GM19099 (cell line): Measurements from ENCODE around the gene PIP5K1B.
A peak's percentile ranks its signal among the peaks of the same experiment; 100 is the strongest.

Experiments
- POLR2A ChIP-seq: IDR thresholded peaks from 3 replicates; pipeline ENCODE4 v1.6.1; 2011; ENCODE audit warnings: low read depth; ENCODE audit not compliant: insufficient read length; ENCODE audit errors: extremely low read depth

PIP5K1B gene

DNA sequence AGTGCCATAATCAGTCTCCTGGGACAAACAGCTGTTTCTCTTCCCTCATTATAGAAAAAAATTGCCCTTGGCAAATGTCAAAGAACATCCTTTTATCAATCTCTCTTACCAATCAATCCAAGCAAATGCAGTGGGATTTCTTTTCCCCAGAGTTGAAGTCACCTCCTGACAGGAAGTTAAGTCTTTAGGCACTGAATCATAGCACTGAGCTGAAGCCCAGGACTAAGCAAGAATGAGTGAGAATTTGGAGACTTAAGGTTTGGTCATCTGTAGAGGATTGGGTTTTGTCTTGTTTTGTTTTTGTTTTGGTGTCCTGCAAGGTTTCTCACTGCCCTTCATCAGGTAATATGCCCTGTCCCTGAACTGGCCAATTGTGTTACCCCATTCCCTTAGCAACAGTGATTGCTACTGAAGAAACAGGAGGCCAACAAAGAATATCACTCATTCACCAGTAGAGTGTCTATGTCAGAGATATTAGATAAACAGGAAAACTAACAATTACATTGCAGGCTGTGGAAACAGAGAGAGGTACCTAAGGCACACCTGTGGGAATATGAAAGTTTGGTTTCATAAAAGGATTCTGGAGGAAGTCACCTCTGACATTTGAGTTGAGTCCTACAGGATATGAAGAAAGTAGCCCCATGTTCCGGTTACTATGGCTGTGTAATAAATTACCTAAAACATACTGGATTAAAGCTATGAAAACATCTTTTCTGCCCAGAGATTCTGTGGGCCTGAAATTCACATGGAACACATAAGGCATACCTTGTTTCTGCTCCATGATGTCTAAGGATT, 326.0 kb downstream of the PIP5K1B start:
- no peak for TF ChIP-seq POLR2A

- no peak for TF ChIP-seq POLR2A
Observed at GRCh38 chr9:69034071-69034470, 329.0 kb downstream of the PIP5K1B start.

DNA sequence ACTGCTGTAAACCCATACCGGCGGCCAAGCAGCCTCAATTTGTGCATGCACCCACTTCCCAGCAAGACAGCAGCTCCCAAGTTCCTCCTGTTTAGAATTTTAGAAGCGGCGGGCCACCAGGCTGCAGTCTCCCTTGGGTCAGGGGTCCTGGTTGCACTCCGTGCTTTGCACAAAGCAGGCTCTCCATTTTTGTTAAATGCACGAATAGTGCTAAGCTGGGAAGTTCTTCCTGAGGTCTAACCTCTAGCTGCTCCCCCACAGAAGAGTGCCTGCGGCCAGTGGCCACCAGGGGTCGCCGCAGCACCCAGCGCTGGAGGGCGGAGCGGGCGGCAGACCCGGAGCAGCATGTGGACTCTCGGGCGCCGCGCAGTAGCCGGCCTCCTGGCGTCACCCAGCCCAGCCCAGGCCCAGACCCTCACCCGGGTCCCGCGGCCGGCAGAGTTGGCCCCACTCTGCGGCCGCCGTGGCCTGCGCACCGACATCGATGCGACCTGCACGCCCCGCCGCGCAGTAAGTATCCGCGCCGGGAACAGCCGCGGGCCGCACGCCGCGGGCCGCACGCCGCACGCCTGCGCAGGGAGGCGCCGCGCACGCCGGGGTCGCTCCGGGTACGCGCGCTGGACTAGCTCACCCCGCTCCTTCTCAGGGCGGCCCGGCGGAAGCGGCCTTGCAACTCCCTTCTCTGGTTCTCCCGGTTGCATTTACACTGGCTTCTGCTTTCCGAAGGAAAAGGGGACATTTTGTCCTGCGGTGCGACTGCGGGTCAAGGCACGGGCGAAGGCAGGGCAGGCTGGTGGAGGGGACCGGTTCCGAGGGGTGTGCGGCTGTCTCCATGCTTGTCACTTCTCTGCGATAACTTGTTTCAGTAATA, 330.6 kb downstream of the PIP5K1B start, which contains the start of gene FXN:
TSS of gene FXN (plus strand) at position 315 of the 871 bp plus-strand sequence. CDS start at position 346, 31 bp downstream.
- TF ChIP-seq POLR2A: peak; percentile 72

GRCh38 chr9:69036309-69036708, 331.3 kb downstream of the PIP5K1B start:
- TF ChIP-seq POLR2A: no peak

- TF ChIP-seq POLR2A: no peak
Observed at GRCh38 chr9:69036799-69037198, 331.8 kb downstream of the PIP5K1B start.

- TF ChIP-seq POLR2A: no peak
Observed at GRCh38 chr9:69040646-69041045, 335.6 kb downstream of the PIP5K1B start.

DNA sequence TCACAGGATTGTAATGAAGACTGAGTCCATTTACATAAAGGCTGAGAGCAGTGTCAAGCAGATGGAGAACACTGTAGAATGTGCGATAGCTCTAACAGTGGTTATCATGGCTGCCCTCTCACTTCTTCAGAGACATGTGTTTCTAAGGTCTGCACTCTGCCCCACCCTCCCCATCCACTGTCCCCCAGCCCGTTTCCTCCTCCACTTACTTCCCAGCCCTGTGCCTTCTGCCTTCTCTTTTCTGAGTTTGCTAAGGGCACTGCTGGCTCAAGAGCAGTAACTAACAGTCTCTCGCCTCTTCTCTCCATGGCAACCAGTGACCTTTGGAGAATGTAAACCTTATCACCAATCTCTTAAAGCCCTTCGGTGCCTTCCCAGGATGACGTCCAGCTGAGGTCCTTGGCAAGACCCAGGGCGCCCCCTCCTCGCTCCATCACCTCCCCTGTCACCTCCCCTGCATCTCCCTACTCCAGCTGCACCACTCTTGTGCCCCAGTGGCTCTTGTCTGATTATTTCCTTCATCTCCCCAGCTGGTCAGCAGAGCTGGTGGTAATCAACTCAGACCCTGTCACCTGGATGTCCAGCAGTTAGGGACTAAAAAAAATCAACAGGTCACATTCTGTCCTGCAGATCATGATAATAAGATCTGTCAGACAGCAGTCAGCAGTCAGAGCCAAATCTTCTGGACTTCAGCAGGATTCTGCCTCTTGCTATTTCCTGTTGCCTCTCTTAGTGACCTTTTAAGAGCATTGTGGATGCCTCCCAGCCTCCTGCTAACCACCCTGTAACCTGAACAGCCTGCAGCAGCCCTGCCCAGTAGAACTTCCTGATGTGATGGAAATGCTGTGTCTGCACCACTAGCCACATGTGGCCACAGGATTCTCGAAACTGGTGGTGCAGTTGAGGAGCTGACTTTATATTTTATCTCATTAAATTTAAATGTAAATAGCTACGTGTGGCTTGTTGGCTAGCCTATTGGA, 339.5 kb downstream of the PIP5K1B start:
- no peak for TF ChIP-seq POLR2A

DNA sequence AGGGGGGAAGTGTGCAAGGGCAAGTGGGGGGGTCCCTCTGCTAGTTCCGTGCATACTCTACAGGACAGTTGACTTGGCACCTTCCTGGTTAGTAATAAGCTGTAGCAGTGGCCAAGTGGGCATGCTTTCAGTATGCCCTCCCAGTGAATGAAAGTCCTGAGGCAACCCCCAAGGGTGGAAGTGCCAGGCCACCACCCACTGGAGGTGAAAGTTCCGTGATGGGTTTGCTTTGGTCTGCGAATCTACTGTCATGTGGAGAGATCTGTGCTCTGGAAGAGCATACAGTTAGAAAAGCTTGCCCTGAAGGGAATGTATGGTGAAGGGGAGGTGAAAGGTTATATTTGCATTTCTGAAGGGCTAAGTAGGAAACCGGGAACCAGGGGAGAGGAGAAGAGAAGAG, 340.8 kb downstream of the PIP5K1B start:
- TF ChIP-seq POLR2A: no peak

DNA sequence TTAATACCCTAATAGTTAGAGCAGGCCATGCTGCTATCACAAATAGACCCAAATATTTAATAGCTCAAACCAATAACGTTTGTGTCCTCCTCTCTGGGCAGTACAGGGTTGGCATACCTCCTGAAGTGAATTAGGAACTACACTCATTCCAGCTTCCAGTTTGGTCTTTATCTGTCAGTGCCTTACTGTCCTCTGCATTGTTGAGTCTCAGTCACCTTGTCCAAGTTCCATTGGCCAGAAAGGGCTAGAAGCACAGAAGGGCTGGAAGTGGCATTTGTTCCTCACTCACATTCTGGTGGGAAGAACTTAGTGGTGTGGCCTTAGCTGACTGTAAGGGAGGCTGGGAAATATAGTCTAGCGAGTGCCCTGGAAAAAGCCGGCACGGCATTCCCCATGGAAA, 341.7 kb downstream of the PIP5K1B start:
- no peak for TF ChIP-seq POLR2A

- TF ChIP-seq POLR2A: no peak
Observed at GRCh38 chr9:69047371-69047770, 342.3 kb downstream of the PIP5K1B start.

- TF ChIP-seq POLR2A: no peak
Observed at GRCh38 chr9:69049094-69049493, 344.1 kb downstream of the PIP5K1B start.

DNA sequence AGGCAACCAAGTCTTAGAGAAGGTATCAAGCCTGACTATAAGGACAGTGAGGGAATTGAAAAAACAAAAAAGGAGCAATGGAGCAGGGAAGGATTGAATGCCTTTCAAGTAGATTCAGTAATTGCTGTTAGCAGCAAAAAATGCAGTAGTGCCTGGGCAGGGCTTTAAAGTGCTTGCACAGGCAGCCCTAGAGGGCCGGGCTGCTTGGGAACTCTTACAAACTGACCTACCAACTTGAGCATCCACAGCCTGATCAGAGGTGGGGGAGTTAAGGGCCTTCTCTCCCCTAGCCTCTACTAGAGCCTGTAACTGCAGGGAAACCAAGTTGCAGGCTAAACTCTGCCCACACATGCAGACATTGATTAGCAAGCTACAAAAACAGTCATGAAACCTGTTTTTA, 349.9 kb downstream of the PIP5K1B start:
- no peak for TF ChIP-seq POLR2A

- TF ChIP-seq POLR2A: no peak
Observed at GRCh38 chr9:69056191-69056815, 351.3 kb downstream of the PIP5K1B start.

DNA sequence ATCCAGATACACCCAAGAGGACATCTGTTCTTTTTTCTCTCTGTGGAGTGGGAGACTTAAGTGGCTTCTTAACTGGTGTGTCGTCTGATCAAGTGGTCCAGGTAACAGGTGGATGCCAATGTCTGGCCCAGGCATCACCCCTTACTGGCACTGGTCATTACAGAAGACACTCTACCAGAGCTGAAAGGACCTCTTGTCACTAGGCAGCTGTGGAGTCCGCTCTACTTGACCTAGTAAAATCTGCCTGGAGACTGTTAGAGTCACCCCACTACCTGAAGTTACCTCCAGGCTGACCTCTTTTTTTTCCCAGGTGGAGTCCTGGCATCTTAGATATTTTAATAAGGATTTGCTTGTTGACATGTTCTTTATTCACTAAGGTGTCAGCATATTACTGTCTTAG, 353.1 kb downstream of the PIP5K1B start:
- no peak for TF ChIP-seq POLR2A
